ENCODE measurements around the gene CACNB4.

The CACNB4 gene

DNA sequence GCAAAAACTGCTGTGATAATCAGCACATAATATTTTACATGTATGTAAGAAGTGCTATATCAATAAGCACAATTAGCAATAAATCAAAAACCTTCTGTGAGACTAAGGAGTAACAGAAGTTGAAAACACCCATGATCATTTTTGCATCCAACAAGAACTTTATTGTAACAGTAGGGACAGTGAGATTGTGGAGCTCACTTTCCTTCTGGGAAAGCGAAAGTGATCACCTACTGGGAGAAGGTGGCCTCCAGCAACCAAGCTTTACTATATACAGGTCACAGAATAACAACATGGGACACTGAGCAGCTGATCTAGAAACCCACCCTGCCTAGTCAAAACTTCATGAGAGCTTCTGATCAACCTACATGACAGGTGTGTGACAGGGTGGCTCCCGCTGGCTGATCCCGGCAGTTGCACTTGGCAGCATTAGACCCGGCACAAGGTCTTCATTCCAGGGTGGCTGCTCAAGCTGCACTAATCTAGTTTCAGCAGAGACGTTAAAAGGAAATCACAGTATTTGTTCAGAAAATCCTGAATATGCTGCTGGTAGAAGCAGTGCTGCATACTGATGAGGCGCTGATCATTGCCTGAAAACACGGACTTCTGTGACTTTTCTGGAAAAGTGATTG lies 207.2 kb downstream of the CACNB4 start:
- TF ChIP-seq, protein P1, sequence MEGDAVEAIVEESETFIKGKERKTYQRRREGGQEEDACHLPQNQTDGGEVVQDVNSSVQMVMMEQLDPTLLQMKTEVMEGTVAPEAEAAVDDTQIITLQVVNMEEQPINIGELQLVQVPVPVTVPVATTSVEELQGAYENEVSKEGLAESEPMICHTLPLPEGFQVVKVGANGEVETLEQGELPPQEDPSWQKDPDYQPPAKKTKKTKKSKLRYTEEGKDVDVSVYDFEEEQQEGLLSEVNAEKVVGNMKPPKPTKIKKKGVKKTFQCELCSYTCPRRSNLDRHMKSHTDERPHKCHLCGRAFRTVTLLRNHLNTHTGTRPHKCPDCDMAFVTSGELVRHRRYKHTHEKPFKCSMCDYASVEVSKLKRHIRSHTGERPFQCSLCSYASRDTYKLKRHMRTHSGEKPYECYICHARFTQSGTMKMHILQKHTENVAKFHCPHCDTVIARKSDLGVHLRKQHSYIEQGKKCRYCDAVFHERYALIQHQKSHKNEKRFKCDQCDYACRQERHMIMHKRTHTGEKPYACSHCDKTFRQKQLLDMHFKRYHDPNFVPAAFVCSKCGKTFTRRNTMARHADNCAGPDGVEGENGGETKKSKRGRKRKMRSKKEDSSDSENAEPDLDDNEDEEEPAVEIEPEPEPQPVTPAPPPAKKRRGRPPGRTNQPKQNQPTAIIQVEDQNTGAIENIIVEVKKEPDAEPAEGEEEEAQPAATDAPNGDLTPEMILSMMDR (IDR thresholded peaks at IDR 0.05), result no peak

DNA sequence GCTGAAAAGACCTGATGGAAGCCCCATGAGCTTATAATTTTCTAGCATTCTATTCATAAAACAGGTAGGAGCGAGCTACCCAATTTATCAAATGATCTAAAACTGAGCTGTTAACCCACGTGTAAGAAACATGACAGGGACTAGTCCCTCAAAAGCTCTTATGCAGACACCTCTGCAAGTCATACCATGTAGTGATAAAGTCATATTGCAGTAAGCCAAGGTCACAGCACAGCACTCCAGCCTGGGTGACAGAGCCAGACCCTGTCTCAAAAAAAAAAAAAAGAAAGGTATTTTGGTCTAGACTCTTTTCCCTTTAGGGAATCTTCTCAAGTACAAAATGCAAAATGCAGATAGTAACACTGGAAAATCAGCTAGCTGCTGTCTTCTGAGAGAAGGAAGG lies 211.7 kb downstream of the CACNB4 start:
- TF ChIP-seq, protein P1 (IDR thresholded peaks at IDR 0.05), result no peak

DNA sequence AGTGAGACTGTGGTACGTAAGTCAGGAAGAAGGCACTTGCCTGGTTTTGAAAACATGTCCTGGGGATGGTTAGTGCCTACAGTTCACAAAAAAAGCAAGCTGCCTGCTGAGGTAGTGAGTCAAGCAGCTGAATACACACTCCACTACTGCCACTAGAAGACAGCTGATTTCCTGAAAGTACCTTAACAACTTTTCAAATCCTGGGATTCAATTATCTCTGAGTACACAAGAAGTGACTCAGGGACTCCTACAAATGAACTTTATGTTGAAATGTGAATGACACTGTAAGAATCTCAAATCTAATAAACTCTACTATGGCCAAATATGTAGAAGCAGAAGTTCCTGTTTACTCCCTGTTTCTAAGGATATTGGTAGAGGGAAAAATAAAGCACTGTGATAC lies 212.6 kb downstream of the CACNB4 start:
- TF ChIP-seq, protein P1 (IDR thresholded peaks at IDR 0.05), result no peak

DNA sequence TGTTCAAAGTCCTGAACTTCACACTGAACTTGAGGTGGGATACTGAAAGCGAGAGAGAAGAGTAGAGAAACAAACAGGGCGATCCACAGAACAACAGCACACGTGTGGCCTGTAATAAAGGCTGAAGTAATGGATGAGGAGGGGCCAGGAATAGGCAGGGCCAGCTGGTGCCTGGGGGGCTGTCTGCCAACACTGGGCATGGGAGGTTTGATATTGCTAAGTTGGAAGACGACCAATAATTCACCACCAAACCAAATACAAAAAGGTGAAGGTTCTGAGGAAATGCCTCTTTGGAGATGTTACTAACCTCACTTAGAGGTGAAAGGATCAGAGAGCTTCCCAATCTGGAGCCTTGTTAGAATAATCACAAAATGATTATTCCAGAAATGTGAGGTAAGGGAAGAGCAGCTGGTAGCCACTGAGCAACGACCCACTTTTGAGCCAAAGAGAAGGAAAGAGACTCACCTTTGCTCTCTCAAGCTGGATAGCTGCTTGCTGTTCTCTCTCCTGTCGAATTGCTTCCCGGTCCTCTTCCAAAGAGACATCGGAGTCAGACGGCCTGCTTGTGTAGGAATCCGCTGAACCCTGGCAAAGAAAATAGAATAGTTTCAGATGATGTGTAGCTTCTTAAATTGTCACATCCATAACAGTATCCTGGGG lies 215.9 kb downstream of the CACNB4 start:
- TF ChIP-seq, protein P1 (IDR thresholded peaks at IDR 0.05), result no peak

DNA sequence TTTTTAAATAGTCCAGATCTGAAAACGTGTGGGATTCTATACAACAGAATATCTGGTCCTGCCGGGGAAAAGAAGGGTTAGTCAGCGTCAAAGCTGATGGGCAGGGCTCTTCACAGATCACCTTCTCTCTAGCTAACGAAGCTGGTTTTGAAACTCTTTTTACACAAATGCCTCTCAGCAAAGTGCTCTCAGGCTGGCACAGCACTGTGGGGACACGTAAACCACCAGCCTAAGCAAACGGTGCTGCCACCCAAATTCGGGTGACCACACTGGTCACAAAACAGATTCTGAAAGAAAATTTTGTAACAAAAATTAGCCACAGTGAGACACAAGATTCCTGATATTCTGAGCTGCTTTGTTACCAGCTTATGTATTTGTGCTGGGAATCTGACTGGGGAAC lies 217.5 kb downstream of the CACNB4 start:
- TF ChIP-seq, protein P1 (IDR thresholded peaks at IDR 0.05), result no peak

DNA sequence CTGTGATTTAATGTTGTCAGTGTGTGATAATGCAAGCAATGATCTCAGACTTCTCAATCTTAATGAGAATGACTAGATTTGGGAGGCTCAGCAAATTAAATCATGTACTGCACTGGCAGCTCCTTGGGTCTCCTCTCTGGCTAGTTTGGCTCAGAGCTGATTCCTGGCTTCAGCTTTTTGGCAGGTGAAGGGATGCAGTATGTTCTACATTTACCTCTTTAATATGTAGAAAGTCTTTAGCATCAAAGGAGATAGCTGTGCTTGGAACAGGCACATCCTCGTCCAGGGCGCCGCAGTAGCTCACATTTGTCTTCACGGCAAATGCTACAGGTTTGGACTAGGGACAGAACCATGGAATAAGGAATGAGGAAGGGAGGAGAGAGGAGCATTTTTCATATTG lies 218.3 kb downstream of the CACNB4 start:
- TF ChIP-seq, protein P1 (IDR thresholded peaks at IDR 0.05), result no peak

DNA sequence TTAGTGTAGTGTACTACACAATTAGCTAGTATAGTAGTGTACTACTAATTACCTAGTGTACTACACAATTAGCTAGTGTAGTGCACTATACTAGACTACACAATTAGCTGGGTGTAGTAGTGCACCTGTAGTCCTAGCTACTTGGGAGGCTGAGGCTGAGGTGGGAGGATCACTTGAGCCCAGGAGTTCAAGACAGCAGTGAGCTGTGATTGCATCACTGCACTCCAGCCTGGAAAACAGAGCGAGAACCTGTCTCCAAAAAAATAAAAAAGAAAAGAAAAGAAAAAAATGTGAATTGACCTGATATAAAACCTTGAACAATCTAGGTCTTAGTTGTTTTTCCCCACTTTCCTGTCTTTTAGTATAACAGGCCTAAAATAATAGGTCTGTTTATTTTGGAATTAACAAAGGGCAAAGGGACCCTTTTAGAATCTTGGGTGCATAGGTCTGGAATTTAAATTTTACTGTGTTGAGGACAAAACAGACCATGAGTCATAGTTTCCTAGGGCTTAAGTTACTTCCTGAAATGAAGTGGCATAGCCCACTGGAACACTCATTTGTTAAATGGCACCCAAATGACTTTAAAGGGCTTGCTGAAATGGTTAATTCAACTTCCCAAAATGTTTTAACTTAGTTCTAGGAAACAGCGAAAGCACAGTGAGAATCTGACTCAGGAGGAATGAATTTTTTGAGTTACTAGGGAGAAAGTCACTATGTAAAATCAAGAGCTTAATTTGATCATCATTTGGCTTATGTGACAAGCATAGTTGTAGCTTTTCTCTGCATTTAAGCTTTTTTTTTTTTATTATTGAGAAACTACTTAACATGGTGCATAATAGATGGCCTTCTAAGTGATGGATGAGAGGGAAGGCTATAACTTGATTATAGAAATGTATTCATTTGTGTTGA lies 219.9 kb downstream of the CACNB4 start:
- TF ChIP-seq, protein P1 (IDR thresholded peaks at IDR 0.05), result no peak
